Ascending aorta (tissue), 2 donors: Measurements from ENCODE around the gene BCAS4. TPM values are rescaled to one million over a fixed set of nuclear protein-coding genes. Genes with fewer than 3 reads are reported as not detected.
"Not testable (repeated sequence)": the region's sequence is repeated elsewhere in the genome, so short reads cannot be mapped to it uniquely, and the experiment has no call there.

Experiments used
- DNase-seq, 2 donors: peaks; one replicate each; pipeline ENCODE4 v3.0.0-alpha.2; 2019; ENCODE audit warnings: low spot score in 2 of 2
- H3K27ac ChIP-seq, 2 donors: fragments of 200-600 bp; sonication (generic); one replicate each; pipeline ENCODE4 v1.5.1; 2016 to 2017; ENCODE audit warnings: mild to moderate bottlenecking in 1 of 2
- H3K27me3 ChIP-seq: fragments of 200-600 bp; sonication (generic); one replicate; pipeline ENCODE4 v1.5.1; 2017
- H3K36me3 ChIP-seq, 2 donors: fragments of 200-600 bp; sonication (generic); one replicate each; pipeline ENCODE4 v1.5.1; 2016
- H3K4me1 ChIP-seq, 2 donors: fragments of 200-600 bp; sonication (generic); one replicate each; pipeline ENCODE4 v1.5.1; 2016 to 2017; ENCODE audit warnings: mild to moderate bottlenecking in 1 of 2
- H3K4me3 ChIP-seq, 2 donors: fragments of 200-600 bp; sonication (generic); one replicate each; pipeline ENCODE4 v1.5.1; 2016 to 2017; ENCODE audit warnings: mild to moderate bottlenecking in 1 of 2
- H3K9me3 ChIP-seq, 2 donors: fragments of 200-600 bp; sonication (generic); one replicate each; pipeline ENCODE4 v1.5.1; 2016
- CTCF ChIP-seq, 3 experiments: fragments of 200-600 bp in 2 of 3; fragments of 450-650 bp in 1 of 3; sonication (generic) in 2 of 3; IDR thresholded peaks; one replicate each; pipeline ENCODE4 v1.5.1; 2016 to 2019; ENCODE audit warnings: antibody characterized with exemption in 3 of 3, mild to moderate bottlenecking in 1 of 3, moderate library complexity in 1 of 3
- intact Hi-C: fragments of 100-400 bp; cut with DNase I; formaldehyde crosslinking; loops from one replicate; pipeline ENCODE4 v1.15.1; 2023
- total RNA-seq: library from RNA; depleted of rRNA; stranded (reverse); fragments of >200 nt; gene quantifications from one replicate; pipeline ENCODE4 v1.1.0, GENCODE V29; 2016

Gene BCAS4
- total RNA-seq, 1 donor from 2014 or later, result 0.85 TPM

GRCh38 chr20:50797142-50797541 lies 2.3 kb downstream of the BCAS4 start:
- Histone ChIP-seq H3K27me3 (no peaks in the 10 kb centered on the region), H3K36me3 (no peaks in the 10 kb centered on the region), H3K9me3 (no peaks in the 10 kb centered on the region), H3K4me1 (peaks cover 3 to 18% of the 10 kb centered on the region in 2 donors), H3K4me3 (no peak overlapping the region), H3K27ac (no peak overlapping the region)
- intact Hi-C loops, result no loop called here
- DNase-seq, result no peak
- TF ChIP-seq CTCF (IDR thresholded peaks at IDR 0.05), result no peak

DNA sequence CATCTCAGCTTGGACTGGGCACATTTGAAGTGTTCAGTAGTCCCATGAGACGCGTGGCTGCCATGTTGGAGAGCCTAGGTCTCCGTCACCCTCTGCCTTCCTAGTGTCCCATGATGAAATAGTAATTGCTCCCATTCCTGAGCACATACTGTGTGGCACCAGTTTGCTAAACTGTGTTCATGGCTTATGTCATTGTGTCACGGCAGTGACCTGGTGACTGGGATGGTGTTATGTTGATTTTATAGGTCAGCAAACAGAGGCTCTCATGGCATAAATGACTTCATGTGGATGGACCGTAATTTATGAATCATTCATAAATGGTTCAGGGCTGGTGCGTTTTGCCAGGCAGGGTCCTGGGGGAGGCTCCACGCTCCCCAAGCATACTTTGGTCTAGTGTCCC lies 3.8 kb downstream of the BCAS4 start:
- no peaks in the 10 kb centered on the region for H3K9me3 ChIP-seq
- no peak overlapping the region for H3K27ac ChIP-seq
- no peaks in the 10 kb centered on the region for H3K36me3 ChIP-seq
- peaks cover 3 to 13% of the 10 kb centered on the region in 2 donors for H3K4me1 ChIP-seq
- H3K4me3 ChIP-seq, result no peak overlapping the region
- DNase-seq, result no peak
- H3K27me3 ChIP-seq, result no peaks in the 10 kb centered on the region
- TF ChIP-seq CTCF (IDR thresholded peaks at IDR 0.05), result no peak
- intact Hi-C loops, result no loop called here

DNA sequence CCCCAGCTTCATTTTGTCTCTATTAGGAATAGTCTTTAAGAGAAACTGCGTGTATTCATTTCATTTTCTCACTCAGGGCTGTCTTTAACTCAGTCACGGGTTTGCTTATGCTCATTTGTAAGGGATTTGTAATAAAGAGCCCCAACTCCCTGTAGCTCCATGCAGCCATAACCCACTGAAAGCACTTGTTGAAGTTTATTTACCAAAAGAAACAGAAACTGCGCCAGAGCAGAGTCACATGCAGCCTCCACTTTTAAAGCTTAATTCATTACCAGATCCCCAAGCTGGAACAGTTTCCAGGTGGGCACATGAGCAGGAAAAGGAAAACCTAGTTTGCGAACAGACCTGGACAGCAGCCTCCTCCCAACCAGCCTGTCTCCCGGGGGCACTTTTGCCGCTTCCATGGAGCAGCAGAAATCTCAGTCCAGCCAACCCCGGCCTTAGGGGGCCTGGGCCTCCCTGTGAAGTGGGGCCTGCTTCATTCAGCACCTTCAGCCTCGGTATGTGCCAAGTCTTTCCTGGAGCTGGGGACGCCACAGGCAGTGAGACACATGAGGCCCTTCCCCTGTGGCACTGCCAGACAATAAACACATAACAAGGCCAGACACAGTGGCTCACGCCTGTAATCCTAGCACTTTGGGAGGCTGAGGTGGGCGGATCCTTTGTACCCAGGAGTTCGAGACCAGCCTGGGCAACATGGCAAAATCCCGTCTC lies 4.5 kb downstream of the BCAS4 start:
- no peaks in the 10 kb centered on the region for H3K9me3 ChIP-seq
- DNase-seq, result no peak
- no peaks in the 10 kb centered on the region for H3K36me3 ChIP-seq
- no peak overlapping the region for H3K27ac ChIP-seq
- H3K27me3 ChIP-seq, result no peaks in the 10 kb centered on the region
- H3K4me3 ChIP-seq, result no peak overlapping the region
- H3K4me1 ChIP-seq, result peaks cover 1 to 9% of the 10 kb centered on the region in 2 donors
- intact Hi-C loops, result no loop called here
- TF ChIP-seq CTCF (IDR thresholded peaks at IDR 0.05), result no peak

DNA sequence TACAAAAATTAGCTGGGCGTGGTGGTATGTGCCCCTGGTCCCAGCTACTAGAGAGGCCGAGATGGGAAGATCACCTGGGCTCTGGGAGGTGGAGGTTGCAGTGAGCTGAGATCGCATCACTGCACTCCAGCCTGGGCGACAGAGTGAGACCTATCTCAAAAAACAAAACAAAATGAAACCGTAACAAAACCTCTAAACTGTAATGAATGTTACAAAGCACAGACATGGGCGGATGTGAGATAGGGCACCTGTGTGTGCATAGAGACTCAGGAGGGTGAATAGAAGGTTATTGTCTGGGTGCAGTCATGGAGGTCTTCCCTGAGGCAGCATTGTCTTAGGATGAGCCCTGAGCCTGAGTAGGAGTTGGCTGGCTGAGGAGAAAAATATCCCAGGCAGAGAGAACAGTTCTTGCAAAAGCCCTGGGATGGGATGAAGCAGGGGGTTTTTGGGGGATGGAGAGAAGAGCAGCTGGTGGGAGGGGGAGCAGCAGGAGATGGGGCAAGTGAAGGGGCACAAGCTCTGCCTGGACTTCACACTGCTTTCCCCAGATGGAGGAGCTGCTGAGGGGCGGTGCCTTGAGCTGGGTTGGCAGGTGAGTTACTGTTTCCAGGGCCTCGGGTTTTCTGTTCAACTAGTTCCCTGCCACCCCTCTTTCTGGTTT lies 5.2 kb downstream of the BCAS4 start:
- Histone ChIP-seq H3K4me3 (no peak overlapping the region), H3K4me1 (peaks cover 0 to 11% of the 10 kb centered on the region in 2 donors), H3K27me3 (no peaks in the 10 kb centered on the region), H3K27ac (no peak overlapping the region), H3K9me3 (no peaks in the 10 kb centered on the region), H3K36me3 (no peaks in the 10 kb centered on the region)
- intact Hi-C loops, result no loop called here
- TF ChIP-seq CTCF (IDR thresholded peaks at IDR 0.05), result no peak
- no peak for DNase-seq

DNA sequence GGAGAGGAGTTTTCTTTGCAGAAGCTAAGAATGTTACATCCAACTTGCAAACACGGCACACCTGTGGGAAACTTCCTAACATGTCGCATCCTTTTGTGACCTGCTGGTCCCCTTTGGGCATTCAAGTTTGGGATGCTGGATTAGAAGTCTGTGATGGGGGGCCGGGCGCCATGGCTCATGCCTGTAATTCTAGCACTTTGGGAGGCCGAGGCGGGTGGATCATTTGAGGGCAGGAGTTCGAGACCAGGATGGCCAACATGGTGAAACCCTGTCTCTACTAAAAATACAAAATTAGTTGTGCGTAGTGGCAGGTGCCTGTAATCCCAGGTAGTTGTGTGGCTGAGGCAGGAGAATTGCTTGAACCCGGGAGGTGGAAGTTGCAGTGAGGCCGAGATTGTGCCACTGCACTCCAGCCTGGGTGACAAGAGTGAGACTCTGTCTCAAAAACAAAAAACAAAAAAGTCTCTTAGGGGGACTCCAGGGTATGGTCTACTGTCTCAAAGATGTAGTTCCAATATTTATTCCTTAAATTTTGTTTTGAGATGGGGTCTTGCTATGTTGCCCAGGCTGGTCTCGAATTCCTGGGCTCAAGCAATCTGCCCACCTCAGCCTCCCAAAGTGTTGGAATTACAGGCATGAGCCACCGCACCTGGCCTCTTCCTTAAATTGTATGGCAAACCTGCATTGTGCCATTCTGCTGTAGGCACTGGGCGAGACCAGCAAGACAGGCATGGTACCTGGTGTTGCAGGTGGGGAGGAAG lies 6.3 kb downstream of the BCAS4 start:
- H3K9me3 ChIP-seq, H3K27me3 ChIP-seq, H3K4me1 ChIP-seq, H3K27ac ChIP-seq, DNase-seq, H3K4me3 ChIP-seq, intact Hi-C loops, H3K36me3 ChIP-seq: not testable (repeated sequence)

DNA sequence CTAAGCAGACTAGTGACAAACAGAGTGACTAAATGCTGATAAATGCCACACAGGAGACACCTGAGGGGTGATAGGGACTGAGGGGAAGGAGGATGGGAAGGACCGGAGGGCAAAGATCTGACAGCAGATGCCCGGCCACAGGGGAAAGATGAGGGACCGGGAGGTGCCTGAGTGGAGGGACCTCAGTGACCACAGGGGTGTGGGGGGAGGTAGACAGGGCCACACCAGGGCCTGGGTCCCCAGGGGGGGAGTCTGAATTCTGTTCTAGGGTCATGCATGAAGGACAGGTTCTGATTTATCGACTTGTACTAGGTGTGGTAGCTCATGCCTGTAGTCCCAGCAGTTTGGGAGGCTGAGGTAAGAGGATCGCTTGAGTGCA lies 6.9 kb downstream of the BCAS4 start:
- no peaks in the 10 kb centered on the region for H3K9me3 ChIP-seq
- no peaks in the 10 kb centered on the region for H3K27me3 ChIP-seq
- H3K27ac ChIP-seq, result no peak overlapping the region
- no peak for DNase-seq
- intact Hi-C loops, result no loop called here
- H3K4me3 ChIP-seq, result no peak overlapping the region
- H3K4me1 ChIP-seq, result peaks cover 0 to 6% of the 10 kb centered on the region in 2 donors
- no peaks in the 10 kb centered on the region for H3K36me3 ChIP-seq
- no peak for TF ChIP-seq CTCF (IDR thresholded peaks at IDR 0.05)
